ENCODE results near the gene CTPS1.

- no peak for TF ChIP-seq CTCF (IDR thresholded peaks at IDR 0.05; ENCODE audit: poor library complexity, severe bottlenecking)
- no peak for TF ChIP-seq POLR2AphosphoS5 (IDR thresholded peaks at IDR 0.05)
- TF ChIP-seq REST (IDR thresholded peaks at IDR 0.05; ENCODE audit: borderline replicate concordance) = no peak
- no peak for TF ChIP-seq EP300 (conservative IDR thresholded peaks at IDR 0.05; ENCODE audit: poor library complexity, severe bottlenecking)
- TF ChIP-seq EZH2 (IDR thresholded peaks at IDR 0.05; ENCODE audit: borderline replicate concordance, insufficient read depth, low read length, poor library complexity, severe bottlenecking) = no peak
- no peak for TF ChIP-seq MXI1 (conservative IDR thresholded peaks at IDR 0.05; ENCODE audit: poor library complexity, severe bottlenecking)
- no peak for TF ChIP-seq RAD21 (conservative IDR thresholded peaks at IDR 0.05)
Measured at GRCh38 chr1:41006942-41007865, 27.7 kb downstream of the CTPS1 start.
